Sigmoid colon (tissue), 7 donors: ENCODE measurements around the gene LRRTM1. TPM values are rescaled to one million over a fixed set of nuclear protein-coding genes. Genes with fewer than 3 reads are reported as not detected.
A peak's percentile ranks its signal among the peaks of the same experiment; 100 is the strongest.

Source experiments
- DNase-seq: peaks from one replicate; pipeline ENCODE4 v3.0.0-alpha.2; 2019
- H3K27ac ChIP-seq, 4 donors: fragments of 200-600 bp; sonication (generic); one replicate each; pipeline ENCODE4 v1.5.1; 2016 to 2019; ENCODE audit warnings: mild to moderate bottlenecking in 1 of 4
- H3K27me3 ChIP-seq, 3 donors: fragments of 200-600 bp; sonication (generic); one replicate each; pipeline ENCODE4 v1.5.1; 2019; ENCODE audit warnings: mild to moderate bottlenecking in 1 of 3
- H3K36me3 ChIP-seq, 4 donors: fragments of 200-600 bp; sonication (generic); one replicate each; pipeline ENCODE4 v1.5.1; 2016 to 2019
- H3K4me1 ChIP-seq, 4 donors: fragments of 200-600 bp; sonication (generic); one replicate each; pipeline ENCODE4 v1.5.1; 2017 to 2019
- H3K4me3 ChIP-seq, 4 donors: fragments of 200-600 bp; sonication (generic); one replicate each; pipeline ENCODE4 v1.5.1; 2017 to 2019; ENCODE audit warnings: mild to moderate bottlenecking in 2 of 4, moderate library complexity in 1 of 4
- H3K9me3 ChIP-seq, 4 donors: fragments of 200-600 bp in 3 of 4; sonication (generic) in 3 of 4; one replicate each; pipeline versions ENCODE4 v1.5.1 to v1.6.1; 2013 to 2019
- CTCF ChIP-seq, 4 experiments: fragments of 450-650 bp in 3 of 4; fragments of 200-600 bp in 1 of 4; IDR thresholded peaks; one replicate each; pipeline ENCODE4 v1.5.1; 2016 to 2019; ENCODE audit warnings: antibody characterized with exemption in 4 of 4, mild to moderate bottlenecking in 3 of 4, moderate library complexity in 2 of 4
- EP300 ChIP-seq, 4 donors: sonication (generic); formaldehyde crosslinking; IDR thresholded peaks; one replicate each; pipeline ENCODE4 v1.6.1; 2017; ENCODE audit warnings: antibody characterized with exemption in 4 of 4
- POLR2A ChIP-seq, 2 donors: fragments of 450-650 bp; IDR thresholded peaks; one replicate each; pipeline ENCODE4 v1.6.1; 2016; ENCODE audit warnings: antibody characterized with exemption in 2 of 2, mild to moderate bottlenecking in 2 of 2, moderate library complexity in 2 of 2
- POLR2AphosphoS5 ChIP-seq, 4 donors: sonication (generic); formaldehyde crosslinking; IDR thresholded peaks; one replicate each; pipeline ENCODE4 v1.6.1; 2017; ENCODE audit warnings: antibody characterized with exemption in 4 of 4
- WGBS, 2 donors: extraction: QIAGEN DNeasy Blood & Tissue Kit; methylation state at CpG; one replicate each; pipeline ENCODE4 v1.1.7; 2013; 5-methylcytosine and 5-hydroxymethylcytosine counted together
- intact Hi-C: fragments of 100-400 bp; cut with DNase I; formaldehyde crosslinking; loops from one replicate; pipeline ENCODE4 v1.15.1; 2023
- polyA plus RNA-seq, 3 donors: library from polyadenylated mRNA; stranded (reverse); fragments of 200-250 nt; gene quantifications; one replicate each; pipeline ENCODE4 v1.2.3, GENCODE V29; 2013
- total RNA-seq, 4 donors: library from RNA; depleted of rRNA; stranded (reverse); fragments of >200 nt; gene quantifications; one replicate each; pipeline ENCODE4 v1.1.0, GENCODE V29; 2016
- donor health status: healthy with polysubstance abuse.
- donor health status: Bipolar disorder and iron deficiency.
- donor health status: healthy.

The LRRTM1 gene
- 1 to 10 TPM in 3 of 4 donors, under 1 TPM in 1; 0.49 to 3.0 (median 1.8) TPM for total RNA-seq
- under 1 TPM in 1 of 3 donors, not detected in 2; 0.76 TPM for polyA plus RNA-seq

- no peak for DNase-seq
- intact Hi-C loops = no loop called here
- no peaks in the 10 kb centered on the region for H3K9me3 ChIP-seq
- WGBS, 2 donors = 1 to 2% methylated on average over 64 of the region's 64 CpGs
- TF ChIP-seq EP300 (IDR thresholded peaks at IDR 0.05) = no peak
- no peak for TF ChIP-seq POLR2AphosphoS5 (IDR thresholded peaks at IDR 0.05)
- no peak for TF ChIP-seq CTCF (IDR thresholded peaks at IDR 0.05)
- TF ChIP-seq POLR2A (IDR thresholded peaks at IDR 0.05) = no peak
- H3K27me3 ChIP-seq = peaks cover 13 to 49% (median 19%) of the 10 kb centered on the region in 3 donors
- peaks cover 0 to 21% (median 18%) of the 10 kb centered on the region in 4 donors for H3K4me1 ChIP-seq
- H3K4me3 ChIP-seq = peak within 1 kb of the TSS; percentile 16 to 56 (median 46)
- peak within 1 kb of the TSS in 2 of 4 donors; percentile 26 to 59 for H3K27ac ChIP-seq
- no peaks in the 10 kb centered on the region for H3K36me3 ChIP-seq
Measured at GRCh38 chr2:80303909-80304837, at the start of gene LRRTM1. LRRTM1 (minus strand) TSS chr2:80304752; CDS start chr2:80303819, 933 bp downstream.

GRCh38 chr2:80351231-80351630 is 46.7 kb upstream of the LRRTM1 start:
- Histone ChIP-seq H3K4me1 (no peaks in the 10 kb centered on the region), H3K27me3 (no peaks in the 10 kb centered on the region), H3K9me3 (no peaks in the 10 kb centered on the region), H3K36me3 (no peaks in the 10 kb centered on the region), H3K4me3 (no peak overlapping the region), H3K27ac (no peak overlapping the region)
- no peak for TF ChIP-seq POLR2AphosphoS5 (IDR thresholded peaks at IDR 0.05)
- TF ChIP-seq CTCF (IDR thresholded peaks at IDR 0.05) = no peak
- no peak for TF ChIP-seq POLR2A (IDR thresholded peaks at IDR 0.05)
- TF ChIP-seq EP300 (IDR thresholded peaks at IDR 0.05) = no peak
- no peak for DNase-seq
- intact Hi-C loops = no loop called here
- whole genome bisulfite sequencing, 2 donors = 90 to 91% methylated on average over 3 of the region's 3 CpGs

DNA sequence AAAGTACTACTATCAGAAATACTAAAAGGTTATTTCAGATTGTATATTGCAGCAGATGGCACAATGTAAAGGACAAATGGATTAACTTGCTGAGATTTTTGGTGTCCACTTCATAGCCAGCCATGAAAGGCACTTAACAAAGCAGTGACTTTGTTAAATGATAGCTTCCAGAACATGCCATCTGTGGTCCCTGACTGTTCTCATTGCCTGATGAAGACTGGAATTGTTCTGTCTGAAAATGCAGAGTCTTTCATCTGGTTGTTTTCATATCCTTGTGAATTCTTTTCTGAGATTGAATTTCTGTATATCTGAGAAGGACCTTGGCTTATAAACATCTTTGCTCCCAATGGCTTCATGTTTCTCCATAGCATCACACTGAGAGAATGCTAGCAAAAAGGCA is 44.4 kb upstream of the LRRTM1 start:
- H3K4me3 ChIP-seq = no peak overlapping the region
- H3K9me3 ChIP-seq = no peaks in the 10 kb centered on the region
- no peak for DNase-seq
- no peak for TF ChIP-seq CTCF (IDR thresholded peaks at IDR 0.05)
- TF ChIP-seq POLR2AphosphoS5 (IDR thresholded peaks at IDR 0.05) = no peak
- no peak for TF ChIP-seq POLR2A (IDR thresholded peaks at IDR 0.05)
- H3K4me1 ChIP-seq = no peaks in the 10 kb centered on the region
- intact Hi-C loops = no loop called here
- H3K27me3 ChIP-seq = no peaks in the 10 kb centered on the region
- H3K27ac ChIP-seq = no peak overlapping the region
- no peaks in the 10 kb centered on the region for H3K36me3 ChIP-seq

- TF ChIP-seq CTCF (IDR thresholded peaks at IDR 0.05) (no peak), POLR2A (IDR thresholded peaks at IDR 0.05) (no peak), EP300 (IDR thresholded peaks at IDR 0.05) (no peak), POLR2AphosphoS5 (IDR thresholded peaks at IDR 0.05) (no peak)
- DNase-seq = no peak
- WGBS, 2 donors = 91 to 97% methylated on average over 1 of the region's 1 CpG
- Histone ChIP-seq H3K9me3 (no peaks in the 10 kb centered on the region), H3K36me3 (no peaks in the 10 kb centered on the region), H3K27ac (no peak overlapping the region), H3K27me3 (no peaks in the 10 kb centered on the region), H3K4me1 (no peaks in the 10 kb centered on the region), H3K4me3 (no peak overlapping the region)
- intact Hi-C loops = no loop called here
Measured at GRCh38 chr2:80348078-80348477, 43.5 kb upstream of the LRRTM1 start.
